GM18858 (cell line): Measurements from ENCODE around the gene TARP.
"Not testable (repeated sequence)": the region's sequence is repeated elsewhere in the genome, so short reads cannot be mapped to it uniquely, and the experiment has no call there.

Experiments
- ATAC-seq: cut with Tn5 transposase; IDR thresholded peaks from one replicate; pipeline ENCODE4 v1.9.1; 2021; ENCODE audit not compliant: unreplicated experiment

TARP gene

DNA sequence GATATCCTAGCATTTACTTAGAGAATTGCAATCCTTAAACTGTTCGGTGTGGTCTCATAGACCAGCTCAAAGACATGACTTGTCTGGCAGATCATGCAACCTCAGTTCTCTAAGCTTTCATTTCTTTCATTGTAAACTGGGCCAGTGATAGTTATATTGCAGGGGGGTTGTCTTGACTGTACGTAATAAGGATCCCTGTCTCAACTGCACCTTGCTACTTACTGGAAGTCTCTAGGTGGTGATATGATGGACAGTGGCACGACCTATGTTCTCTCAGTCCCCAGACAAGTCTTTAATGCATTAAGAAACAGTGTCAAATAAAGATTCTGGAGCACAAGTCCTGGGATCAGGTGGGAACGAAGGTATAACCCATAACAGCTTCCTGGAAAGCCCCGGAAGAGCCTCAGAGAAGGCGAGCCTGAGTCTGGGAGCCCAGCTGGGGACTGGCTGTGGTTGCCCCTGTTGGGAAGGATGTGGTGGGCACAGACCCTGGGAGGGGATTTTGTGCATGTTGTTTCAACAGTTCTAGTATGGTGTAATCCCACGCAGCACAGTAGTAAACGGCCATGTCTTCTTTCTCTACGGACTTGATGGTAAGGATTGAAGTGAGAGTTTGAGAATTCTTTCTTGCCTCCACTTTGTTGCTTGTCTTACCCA, 26.0 kb upstream of the TARP start:
- no peak for ATAC-seq

DNA sequence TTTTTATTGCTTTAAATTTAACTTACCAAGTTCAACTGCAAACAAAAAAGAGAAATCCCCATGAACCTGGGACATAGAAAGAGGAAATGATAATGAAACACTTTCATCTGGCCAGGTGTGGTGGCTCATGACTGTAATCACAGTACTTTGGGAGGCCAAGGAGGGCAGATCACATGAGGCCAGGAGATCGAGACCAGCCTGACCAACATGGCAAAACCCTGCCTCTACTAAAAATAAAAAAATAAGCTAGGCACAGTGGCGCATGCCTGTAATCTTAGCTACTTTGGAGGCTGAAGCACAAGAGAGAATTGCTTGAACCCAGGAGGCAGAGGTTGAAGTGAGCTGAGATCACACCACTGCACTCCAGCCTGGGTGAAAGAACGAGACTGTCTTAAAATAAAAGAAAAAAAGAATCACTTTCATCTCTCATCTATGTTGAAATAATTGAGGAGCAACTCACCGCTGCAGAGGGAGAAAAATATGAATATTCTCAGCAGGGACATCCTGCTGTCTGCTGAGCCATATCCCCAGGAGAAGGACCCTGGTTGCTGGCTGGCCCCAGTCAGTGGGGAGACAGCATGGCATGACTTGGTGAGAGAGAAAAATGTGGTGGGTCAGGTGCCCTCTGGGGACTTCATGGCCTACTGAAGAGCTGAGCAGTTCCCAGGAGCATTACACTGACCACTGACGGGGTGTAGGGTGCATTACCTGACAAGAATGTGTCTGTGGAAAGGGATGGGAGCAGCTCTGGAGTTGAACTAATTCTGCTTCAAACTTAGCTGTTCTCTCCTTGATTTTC, 22.8 kb upstream of the TARP start:
- peak; percentile 46 for ATAC-seq

- no peak for ATAC-seq
These were observed 21.5 kb upstream of the TARP start for GRCh38 chr7:38294926-38295325.

- no peak for ATAC-seq
These were observed 19.0 kb upstream of the TARP start for GRCh38 chr7:38292442-38292841.

DNA sequence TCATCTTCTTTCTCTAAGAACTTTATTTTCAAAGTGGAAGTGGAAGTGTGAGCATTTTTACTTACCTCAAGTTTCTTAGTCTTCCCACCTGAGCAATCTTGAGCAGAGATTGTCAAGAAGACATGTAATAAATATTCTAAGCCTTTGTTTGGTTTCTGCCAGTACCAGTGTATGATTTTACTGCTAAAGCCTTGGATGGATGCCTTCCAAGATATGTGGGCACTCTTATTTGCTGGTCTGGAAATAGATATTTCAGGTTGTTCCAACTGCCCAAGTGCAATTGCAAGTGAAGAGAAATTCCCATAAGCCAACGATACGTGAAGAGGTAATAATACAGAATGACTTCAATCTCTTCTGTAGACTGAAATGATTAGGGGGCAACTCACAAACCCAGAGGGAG, 18.2 kb upstream of the TARP start:
- no peak for ATAC-seq

- no peak for ATAC-seq
These were observed 17.7 kb upstream of the TARP start for GRCh38 chr7:38291117-38291647.

- ATAC-seq: no peak
These were observed 11.1 kb upstream of the TARP start for GRCh38 chr7:38284553-38284952.

- no peak for ATAC-seq
These were observed 10.4 kb upstream of the TARP start for GRCh38 chr7:38283809-38284208.

- no peak for ATAC-seq
These were observed 9.7 kb upstream of the TARP start for GRCh38 chr7:38283107-38283506.

- no peak for ATAC-seq
These were observed 8.6 kb upstream of the TARP start for GRCh38 chr7:38282081-38282480.

DNA sequence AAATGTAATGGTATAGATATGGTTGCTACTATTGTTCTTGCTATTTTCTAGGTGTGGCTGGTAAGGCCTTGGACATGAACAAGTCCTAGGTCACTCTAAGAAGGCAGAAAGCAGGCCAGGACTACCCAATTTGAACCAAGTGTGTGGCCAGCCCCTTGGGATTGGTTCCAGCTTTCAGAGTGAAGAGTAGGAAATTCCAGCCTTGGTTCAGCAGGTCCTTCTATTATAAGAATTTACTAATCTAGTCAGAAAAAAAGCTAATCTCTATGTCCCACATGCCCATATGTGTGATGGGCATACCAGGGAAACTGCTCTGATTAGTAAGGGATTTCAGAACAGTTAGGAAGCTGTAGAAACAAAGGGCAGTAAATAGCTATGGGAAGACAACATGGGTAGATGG, 7.8 kb upstream of the TARP start:
- ATAC-seq: no peak

GRCh38 chr7:38280707-38281106, 7.3 kb upstream of the TARP start:
- no peak for ATAC-seq

DNA sequence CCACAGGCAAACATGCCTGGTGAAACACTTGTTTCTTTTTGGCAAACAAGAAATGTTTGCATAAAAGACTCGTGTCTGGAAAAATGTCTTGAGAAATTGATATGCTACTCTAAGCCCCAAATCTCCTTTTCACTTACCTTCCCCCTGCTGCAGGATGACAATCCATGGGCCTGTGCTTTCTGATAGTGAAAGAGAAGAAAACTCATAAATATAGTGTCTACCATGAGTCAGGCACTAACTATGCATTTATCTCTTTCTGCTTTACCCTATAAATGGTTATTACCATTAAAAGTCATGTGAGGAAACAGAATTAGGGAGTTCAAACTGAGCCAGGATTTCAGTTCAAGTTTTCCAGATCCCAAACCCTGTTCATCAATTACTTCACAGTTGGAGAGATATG, 6.6 kb upstream of the TARP start:
- ATAC-seq: no peak

DNA sequence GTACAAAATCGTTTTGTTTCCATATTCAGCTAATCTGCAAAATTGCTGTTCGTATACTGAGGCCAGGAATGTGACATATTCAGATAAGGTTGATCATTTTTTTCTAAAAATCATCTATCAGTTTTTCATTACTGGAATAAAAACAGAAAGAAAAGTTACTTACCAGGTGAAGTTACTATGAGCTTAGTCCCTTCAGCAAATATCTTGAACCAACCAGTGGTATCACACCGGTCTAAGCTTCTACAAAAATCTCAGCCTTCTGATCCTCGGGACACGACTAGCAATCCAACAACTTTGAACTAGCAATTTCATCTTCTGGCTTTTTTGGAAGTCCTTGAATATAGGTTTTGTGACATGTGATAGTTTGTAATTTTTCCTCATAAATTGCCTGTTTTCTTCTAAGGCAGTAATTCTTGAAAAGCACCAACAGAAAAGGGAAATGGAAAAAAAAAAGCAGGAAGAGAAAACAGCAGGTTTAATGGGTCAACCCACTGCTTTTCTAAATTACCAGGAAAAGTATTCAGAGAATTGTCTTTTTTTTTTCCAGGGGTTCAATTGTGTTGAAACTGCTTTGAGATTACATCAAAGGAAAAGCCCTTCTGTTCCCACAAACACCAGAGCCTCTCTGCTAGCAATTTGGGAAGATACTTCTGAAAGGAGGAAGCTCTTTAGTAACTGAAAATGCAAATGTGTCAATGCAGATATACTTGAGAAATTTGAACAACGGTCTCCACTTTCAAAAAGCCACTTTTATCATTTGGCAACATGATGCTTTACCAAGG, 2.9 kb upstream of the TARP start:
- no peak for ATAC-seq

- ATAC-seq: no peak
These were observed 1.6 kb upstream of the TARP start for GRCh38 chr7:38274927-38275620.

- ATAC-seq: no peak
These were observed 1.1 kb upstream of the TARP start for GRCh38 chr7:38274486-38274885.

GRCh38 chr7:38270405-38270804, 3.0 kb downstream of the TARP start:
- not testable (repeated sequence) for ATAC-seq

- ATAC-seq: not testable (repeated sequence)
These were observed 3.6 kb downstream of the TARP start for GRCh38 chr7:38269704-38270346.

- peak; percentile 74 for ATAC-seq
These were observed 7.5 kb downstream of the TARP start for GRCh38 chr7:38265958-38266357.

DNA sequence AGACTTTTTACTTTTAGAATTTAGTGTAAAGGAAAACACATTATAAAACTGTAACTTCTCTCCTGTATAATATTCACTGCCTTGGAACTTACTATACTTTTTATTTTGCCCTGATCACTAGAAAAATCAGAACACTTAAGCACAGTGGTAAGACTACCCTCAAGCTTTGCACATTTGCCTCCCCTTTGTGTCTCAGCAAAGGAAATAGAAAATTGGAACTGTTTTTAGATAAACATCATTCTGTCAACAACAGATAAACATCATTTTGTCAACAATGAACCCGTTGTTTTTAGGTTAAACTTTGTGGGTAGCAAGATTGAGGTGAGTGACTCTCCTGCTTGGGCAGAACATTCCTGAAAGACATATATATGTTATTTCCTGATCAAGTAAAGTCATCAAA, 8.8 kb downstream of the TARP start:
- ATAC-seq: not testable (repeated sequence)
